ENCODE results near the gene SPACA6. TPM values are rescaled to one million over a fixed set of nuclear protein-coding genes. Genes with fewer than 3 reads are reported as not detected.
A peak's percentile ranks its signal among the peaks of the same experiment; 100 is the strongest.

SPACA6 gene
- total and polyA plus RNA-seq, 2 of the 8 experiments (the other 6 are each of a cell fraction or from before 2014, with no cell fraction given): 7.1 to 7.5 TPM

DNA sequence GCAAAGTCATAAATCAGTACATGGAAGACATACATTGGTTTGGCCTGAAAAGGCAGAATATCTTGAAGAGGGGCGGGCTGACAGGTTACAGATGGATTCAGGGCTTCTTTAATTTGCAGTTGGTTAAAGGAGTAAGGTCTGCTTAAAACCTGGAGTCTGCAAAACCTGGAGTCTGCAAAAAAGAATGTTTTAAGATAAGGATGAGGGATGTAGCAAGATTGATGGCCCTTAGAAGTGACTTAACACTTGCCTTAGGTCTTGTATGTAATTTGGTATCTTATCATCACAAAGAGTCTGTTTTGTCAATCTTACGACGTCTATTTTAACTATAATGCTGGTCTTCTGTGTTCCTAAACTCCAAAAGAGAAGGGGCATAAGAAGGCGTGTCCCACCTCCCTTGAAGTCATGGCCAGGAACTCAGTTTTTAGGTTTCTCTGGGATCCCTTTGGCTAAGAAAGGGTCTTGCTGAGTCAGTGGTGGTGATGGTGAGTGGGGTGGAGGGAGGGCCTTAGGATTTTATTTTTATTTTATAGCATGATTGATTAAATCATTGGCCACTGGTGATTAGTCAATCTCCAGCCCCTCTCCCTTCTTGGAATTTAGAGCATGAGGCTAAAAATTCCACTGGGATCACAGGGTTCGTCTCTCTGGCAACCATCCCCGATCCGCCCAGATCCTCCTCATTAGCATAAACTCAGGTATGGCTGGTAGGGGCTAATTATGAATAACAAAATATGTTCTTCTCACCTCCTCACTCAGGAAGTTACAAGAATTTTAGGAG, 40.8 kb downstream of the SPACA6 start:
- 70% methylated on average over 7 of the region's 7 CpGs; no CpG with 5 or more reads in 1 of the 2 experiments for WGBS, 2 experiments (ENCODE audit: extremely low coverage in 1 of 2, insufficient coverage in 1 of 2, insufficient read length in 1 of 2, insufficient replicate concordance in 2 of 2, low coverage in 1 of 2, low lambda C conversion rate in 2 of 2, missing lambda C conversion rate in 1 of 2)

More for the DNA sequence above, 40.8 kb downstream of the SPACA6 start:
- H3K27me3 ChIP-seq (replicated peaks in 1 of 4; ENCODE audit: control insufficient read depth in 3 of 4, extremely low read depth in 1 of 4, insufficient read depth in 3 of 4, low read length in 3 of 4): peaks cover 0 to 2% (median 0%) of the 10 kb centered on the region in 4 experiments; a peak in 1 of 7 replicates
- no peak overlapping the region for H3K56ac ChIP-seq (replicated peaks; ENCODE audit: insufficient read length, low read depth, low read length)
- H2BK5ac ChIP-seq (ENCODE audit: low read depth, low read length): no peak overlapping the region
- no peaks in the 10 kb centered on the region for H3K23me2 ChIP-seq (ENCODE audit: low read depth, low read length)
- POLR2A ChIA-PET (ENCODE audit: partially characterized antibody): no interaction called here
- H2BK15ac ChIP-seq (ENCODE audit: low read length): no peak overlapping the region
- no peaks in the 10 kb centered on the region for H3K79me1 ChIP-seq (ENCODE audit: low read depth, low read length)
- peaks cover 0 to 15% of the 10 kb centered on the region in 2 experiments; a peak in 2 of 4 replicates for H3K9me3 ChIP-seq (ENCODE audit: insufficient read depth in 2 of 2, low read depth in 1 of 2, low read length in 1 of 2)
- H3K4me2 ChIP-seq (ENCODE audit: insufficient read depth in 1 of 2, low read depth in 2 of 2, low read length in 2 of 2): 0 out of 4 replicates have a peak overlapping the region, but pooled peaks have one; percentile 4 to 15
- no peak for FAIRE-seq
- peaks cover 0 to 3% (median 0%) of the 10 kb centered on the region in 4 experiments; a peak in 2 of 7 replicates for H3K4me1 ChIP-seq (replicated peaks in 1 of 4; ENCODE audit: control insufficient read depth in 3 of 4, insufficient read depth in 4 of 4, low read length in 3 of 4)
- no peak overlapping the region for H2BK20ac ChIP-seq (ENCODE audit: low read length)
- TF ChIP-seq HDAC2 (IDR thresholded peaks at IDR 0.05; ENCODE audit: borderline replicate concordance in 1 of 2, low read depth in 2 of 2, low read length in 2 of 2): no peak
- no peak for TF ChIP-seq GABPA (IDR thresholded peaks at IDR 0.05; ENCODE audit: borderline replicate concordance, insufficient read depth, low read length)
- TF ChIP-seq RBBP5 (IDR thresholded peaks at IDR 0.05; ENCODE audit: borderline replicate concordance, low read depth, low read length): no peak
- TF ChIP-seq CHD2 (IDR thresholded peaks at IDR 0.05; ENCODE audit: low read length): no peak
- no peak for TF ChIP-seq SP1 (IDR thresholded peaks at IDR 0.05; ENCODE audit: low read depth, low read length)
- H3K79me2 ChIP-seq (ENCODE audit: control insufficient read depth in 1 of 2, insufficient read depth in 2 of 2, low read length in 2 of 2): no peaks in the 10 kb centered on the region
- no peak for DNase-seq (ENCODE audit: low read depth in 1 of 2, low spot score in 2 of 2)
- H3K14ac ChIP-seq (ENCODE audit: insufficient read length): no peak overlapping the region
- H4K20me1 ChIP-seq (replicated peaks in 1 of 2; ENCODE audit: control insufficient read depth in 1 of 2, insufficient read depth in 2 of 2, low read length in 2 of 2): no peaks in the 10 kb centered on the region
- H4K8ac ChIP-seq (ENCODE audit: extremely low read depth, insufficient read depth, low read length): no peak overlapping the region
- no peak overlapping the region for H3K27ac ChIP-seq (ENCODE audit: low read depth, low read length)
- H3K9ac ChIP-seq (replicated peaks in 1 of 4; ENCODE audit: extremely low read depth in 1 of 4, low read depth in 3 of 4, low read length in 3 of 4): no peak overlapping the region; a peak in 1 of 7 replicates
- no peak overlapping the region for H4K5ac ChIP-seq (ENCODE audit: insufficient read length, low read depth, low read length)
- no peak overlapping the region for H4K91ac ChIP-seq (replicated peaks; ENCODE audit: insufficient read length, low read length)
- no peak overlapping the region for H2BK12ac ChIP-seq (ENCODE audit: low read depth, low read length)
- H3K23ac ChIP-seq (ENCODE audit: insufficient read length): no peak overlapping the region
- H2AFZ ChIP-seq (ENCODE audit: low read length): no peak overlapping the region
- no peak overlapping the region for H3K18ac ChIP-seq (ENCODE audit: extremely low read depth, low read length)
- CTCF ChIA-PET (ENCODE audit: partially characterized antibody): interaction anchor here (1.2 to 1.5 kb wide), 3 partner anchors 9 to 43 kb away, joined by 3 to 4 read pairs (median 3); no protein-coding TSS in a partner anchor
- H3K4me3 ChIP-seq (ENCODE audit: extremely low read depth in 1 of 4, insufficient read depth in 2 of 4, low read depth in 3 of 4, low read length in 4 of 4): no peak overlapping the region
- no peaks in the 10 kb centered on the region for H3K36me3 ChIP-seq (ENCODE audit: control insufficient read depth in 2 of 4, insufficient read depth in 4 of 4, low read length in 3 of 4)
- no peak overlapping the region for H2AK5ac ChIP-seq (ENCODE audit: low read depth, low read length)
- H3K4ac ChIP-seq (replicated peaks; ENCODE audit: insufficient read length, low read depth, low read length): no peak overlapping the region
- no peak overlapping the region for H2BK120ac ChIP-seq (replicated peaks; ENCODE audit: low read depth, low read length)
